GM12878 (cell line): ENCODE results near the gene NUMA1. TPM values are rescaled to one million over a fixed set of nuclear protein-coding genes. Genes with fewer than 3 reads are reported as not detected.

ENCODE experiments used
- ATAC-seq: fragments of 200-7000 bp; cut with Tn5 transposase; 3 replicates; pipeline ENCODE4 v1.9.1; 2020; ENCODE audit warnings: mild to moderate bottlenecking, moderate library complexity
- BruUV-seq: library from RNA; stranded (reverse); fragments of 400-500 nt; replicated peaks from 2 replicates; lab custom pipeline; 2021; lab: Mats Ljungman, UMichigan
- CTCF ChIA-PET: fragments of 300-600 bp; sonication (Branson Sonifier 250); formaldehyde crosslinking; extraction: SDS; loops from one replicate; lab custom pipeline; 2021; ENCODE audit warnings: inconsistent platforms; lab: Yijun Ruan, JAX
- POLR2A ChIA-PET: fragments of 350-600 bp; formaldehyde crosslinking; extraction: SDS; loops from one replicate; lab custom pipeline; 2021; ENCODE audit warnings: inconsistent platforms; lab: Charles Lee
- RAD21 ChIA-PET: fragments of 300-600 bp; sonication (Branson Sonifier 250); formaldehyde crosslinking; loops from one replicate; lab custom pipeline; 2023; ENCODE audit warnings: antibody characterized with exemption; ENCODE audit not compliant: unreplicated experiment; lab: Charles Lee
- SMC1A ChIA-PET: fragments of 300-600 bp; sonication (Branson Sonifier 250); formaldehyde crosslinking; loops from one replicate; lab custom pipeline; 2023; ENCODE audit not compliant: unreplicated experiment, uncharacterized antibody; lab: Charles Lee
- DNase-seq: peaks from one replicate; pipeline ENCODE4 v3.0.0-alpha.2; 2011; ENCODE audit warnings: low read depth, low spot score
- FAIRE-seq: peaks from 3 replicates; lab custom pipeline; 2011; peaks lifted over from hg19 to GRCh38; lab: Jason Lieb, UNC
- H2AFZ ChIP-seq: 2 replicates; pipeline ENCODE4 v1.6.0; 2011; ENCODE audit warnings: low read depth, low read length, control low read depth; ENCODE audit not compliant: control insufficient read depth
- H3K27ac ChIP-seq: 2 replicates; pipeline ENCODE4 v1.5.1; 2011; ENCODE audit warnings: control low read depth; ENCODE audit not compliant: control insufficient read depth, insufficient read depth
- H3K27me3 ChIP-seq, 2 experiments: replicated peaks in 1 of 2; 2 replicates each; pipeline versions ENCODE4 v1.6.0 to v1.6.1; 2011; ENCODE audit warnings: low read length in 1 of 2; ENCODE audit not compliant: control insufficient read depth in 2 of 2, insufficient read depth in 2 of 2
- H3K36me3 ChIP-seq, 2 experiments: 2 replicates each; pipeline ENCODE4 v1.5.1; 2011; ENCODE audit warnings: low read length in 1 of 2; ENCODE audit not compliant: control insufficient read depth in 2 of 2, insufficient read depth in 2 of 2
- H3K4me1 ChIP-seq: 2 replicates; pipeline ENCODE4 v1.6.1; 2011; ENCODE audit warnings: mild to moderate bottlenecking, low read length, moderate library complexity, mixed read lengths; ENCODE audit not compliant: control insufficient read depth, insufficient read depth
- H3K4me2 ChIP-seq: 2 replicates; pipeline ENCODE4 v1.6.0; 2011; ENCODE audit warnings: control low read depth; ENCODE audit not compliant: control insufficient read depth, insufficient read depth
- H3K4me3 ChIP-seq: fragments of 200-600 bp; sonication (generic); 2 replicates; pipeline ENCODE4 v1.5.1; 2016
- H3K79me2 ChIP-seq: 2 replicates; pipeline ENCODE4 v1.6.0; 2011; ENCODE audit warnings: low read length; ENCODE audit not compliant: control insufficient read depth, insufficient read depth
- H3K9ac ChIP-seq: 2 replicates; pipeline ENCODE4 v1.8.0; 2011; ENCODE audit warnings: low read length, control low read depth, mixed read lengths; ENCODE audit not compliant: control insufficient read depth, insufficient read depth
- H3K9me3 ChIP-seq: replicated peaks from 3 replicates; pipeline ENCODE4 v1.5.1; 2011; ENCODE audit warnings: mild to moderate bottlenecking, low read length; ENCODE audit not compliant: control insufficient read depth, insufficient read depth
- H4K20me1 ChIP-seq: 2 replicates; pipeline ENCODE4 v1.6.0; 2011; ENCODE audit not compliant: control insufficient read depth, insufficient read depth
- CBX3 ChIP-seq: fragments of 200-600 bp; sonication (generic); IDR thresholded peaks from 2 replicates; pipeline ENCODE4 v1.6.1; 2016; ENCODE audit warnings: low read depth, borderline replicate concordance
- CEBPB ChIP-seq, 2 experiments: fragments of 150-350 bp in 1 of 2; IDR thresholded peaks; 2 replicates each; pipeline ENCODE4 v1.6.1; 2012 to 2014; ENCODE audit warnings: low read depth in 2 of 2, low read length in 2 of 2, borderline replicate concordance in 1 of 2, inconsistent platforms in 1 of 2
- EP300 ChIP-seq, 2 experiments: fragments of 150-350 bp in 1 of 2; IDR thresholded peaks; 2 replicates each; pipeline ENCODE4 v1.6.1; 2011 to 2012; ENCODE audit warnings: low read depth in 2 of 2, low read length in 2 of 2, borderline replicate concordance in 1 of 2, improper control_type of control experiment in 1 of 2, inconsistent platforms in 1 of 2; ENCODE audit not compliant: control insufficient read depth in 1 of 2
- FOS ChIP-seq: IDR thresholded peaks from 3 replicates; pipeline ENCODE4 v1.6.1; 2011; ENCODE audit warnings: borderline replicate concordance; ENCODE audit not compliant: insufficient read length; ENCODE audit errors: extremely low read depth
- IRF4 ChIP-seq: IDR thresholded peaks from 2 replicates; pipeline ENCODE4 v1.6.1; 2011; ENCODE audit warnings: low read depth, low read length
- RB1 ChIP-seq: fragments of 450-650 bp; formaldehyde crosslinking; IDR thresholded peaks from 2 replicates; pipeline ENCODE4 v1.6.1; 2017; ENCODE audit warnings: mild to moderate bottlenecking, borderline replicate concordance
- RCOR1 ChIP-seq: conservative IDR thresholded peaks from 2 replicates; pipeline ENCODE4 v1.6.1; 2012; ENCODE audit warnings: low read depth, low read length, improper control_type of control experiment
- SMAD1 ChIP-seq: fragments of 450-650 bp; IDR thresholded peaks from 2 replicates; pipeline ENCODE4 v1.6.1; 2018; ENCODE audit warnings: mild to moderate bottlenecking, low read depth; ENCODE audit not compliant: partially characterized antibody
- SP1 ChIP-seq: IDR thresholded peaks from one replicate; pipeline ENCODE4 v1.6.1; 2011; ENCODE audit warnings: low read depth, low read length
- STAT1 ChIP-seq: fragments of 450-650 bp; conservative IDR thresholded peaks from 2 replicates; pipeline ENCODE4 v1.6.1; 2014; ENCODE audit warnings: antibody characterized with exemption, mild to moderate bottlenecking
- WGBS: methylation state at CpG from one replicate; pipeline ENCODE4 v1.1.6; 2016; ENCODE audit warnings: low lambda C conversion rate; ENCODE audit not compliant: insufficient replicate concordance, insufficient coverage; ENCODE audit errors: missing lambda C conversion rate; 5-methylcytosine and 5-hydroxymethylcytosine counted together
- in situ Hi-C: fragments of 300-500 bp; cut with MboI; formaldehyde crosslinking; loops from 9 replicates; pipeline ENCODE4 v1.14.3; 2018; ENCODE audit warnings: mixed read lengths
- intact Hi-C: fragments of 100-400 bp; cut with micrococcal nuclease; formaldehyde crosslinking; loops from one replicate; pipeline ENCODE4 v1.14.2; 2022; ENCODE audit not compliant: unreplicated experiment
- polyA plus RNA-seq, 11 experiments: library from polyadenylated mRNA; depleted of rRNA in 4 of 11; unstranded in 6 of 11; stranded (reverse) in 5 of 11; fragments of >200 nt; fragmentation: Nextera tagmentation in 4 of 11; fragmentation: Illumina TruSeq in 1 of 11; extraction: Ambion mirVana in 4 of 11; extraction: Trizol in 1 of 11; gene quantifications; 1 replicate in 1 of 11; 2 replicates in 10 of 11; pipeline versions ENCODE4 v1.2.1 to v1.2.3, GENCODE V29; 2011 to 2016; ENCODE audit warnings: inconsistent platforms in 2 of 11, missing spikeins in 2 of 11, low read depth in 1 of 11
- total RNA-seq, 4 experiments: library from RNA; depleted of rRNA in 3 of 4; stranded (reverse); fragments of >200 nt in 3 of 4; fragmentation: Illumina TruSeq in 1 of 4; extraction: Trizol in 1 of 4; gene quantifications; 2 replicates each; pipeline versions ENCODE4 v1.2.1 to v1.2.3, GENCODE V29; 2013 to 2021
- TF ChIP-seq, protein P1 (sequence below): fragments of 450-650 bp; IDR thresholded peaks from 2 replicates; pipeline ENCODE4 v1.6.1; 2018; ENCODE audit warnings: borderline replicate concordance, mild to moderate bottlenecking; ENCODE audit not compliant: partially characterized antibody
- TF ChIP-seq, protein P2 (sequence below): fragments of 450-650 bp; IDR thresholded peaks from 2 replicates; pipeline ENCODE4 v1.6.1; 2016; ENCODE audit warnings: mild to moderate bottlenecking
- TF ChIP-seq, protein P3 (sequence below): fragments of 450-650 bp; IDR thresholded peaks from 2 replicates; pipeline ENCODE4 v1.6.1; 2017; ENCODE audit warnings: mild to moderate bottlenecking

The NUMA1 gene
- total and polyA plus RNA-seq, 10 of the 15 experiments (the other 5 are each of a cell fraction or from before 2014, with no cell fraction given), result 5.5 to 111 (median 61.0) TPM

DNA sequence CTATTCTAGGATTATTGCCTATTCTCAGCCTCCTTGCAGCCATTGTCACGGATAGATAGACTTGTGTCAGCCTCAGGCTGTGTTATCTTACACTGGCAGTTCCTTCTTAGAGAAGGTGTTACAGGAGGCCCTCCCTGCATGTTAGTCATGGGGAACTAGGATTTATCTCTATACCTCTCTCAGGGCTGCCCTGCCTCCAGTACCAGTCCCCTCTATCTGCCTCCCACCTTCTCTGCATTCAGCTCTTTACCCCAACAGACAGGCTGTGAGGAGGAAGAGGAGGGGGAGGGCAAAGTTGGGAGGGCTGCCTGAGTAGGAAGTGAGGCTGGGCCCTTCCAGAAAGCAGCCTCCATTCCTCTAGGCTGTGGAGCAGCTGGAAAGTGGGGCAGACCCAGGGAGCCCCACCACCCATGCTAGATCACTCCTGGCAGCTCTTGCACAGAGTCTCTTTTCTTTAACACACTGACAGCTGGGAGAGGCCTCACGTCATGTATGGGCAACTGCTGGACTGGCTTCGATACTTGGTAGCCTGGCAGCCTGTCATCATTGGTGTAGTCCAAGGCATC is 84.5 kb downstream of the NUMA1 start:
- peaks cover 58% of the 10 kb centered on the region for H3K4me1 ChIP-seq
- FAIRE-seq (no peak), ATAC-seq (no peak)
- no peaks in the 10 kb centered on the region for H3K27me3 ChIP-seq
- in situ Hi-C loops (no loop called here), intact Hi-C loops (no loop called here)
- RAD21 ChIA-PET, result interaction anchor here (1.5 kb wide), 1 partner anchor 17 kb away, joined by 6 read pairs; no protein-coding TSS in a partner anchor
- 100% methylated on average over 3 of the region's 3 CpGs for WGBS
- no peak overlapping the region for H2AFZ ChIP-seq
- CTCF ChIA-PET, result interaction anchor here (1.0 to 3.1 kb wide), 2 partner anchors 18 to 20 kb away, joined by 4 to 19 read pairs; no protein-coding TSS in a partner anchor
- SMC1A ChIA-PET, result interaction anchor here (0.9 to 2.5 kb wide), 2 partner anchors 10 to 19 kb away, joined by 3 to 12 read pairs; no protein-coding TSS in a partner anchor
- no peaks in the 10 kb centered on the region for H3K9me3 ChIP-seq
- no peak overlapping the region for H3K27ac ChIP-seq
- BruUV-seq, result no TSS peak
- no peak overlapping the region for H3K9ac ChIP-seq
- peaks cover 10% of the 10 kb centered on the region for H3K79me2 ChIP-seq
- no peak overlapping the region for H3K4me3 ChIP-seq
- TF ChIP-seq SMAD1, result no peak
- no peak for TF ChIP-seq STAT1
- TF ChIP-seq FOS, result no peak
- TF ChIP-seq SP1, result no peak
- TF ChIP-seq, protein P1, sequence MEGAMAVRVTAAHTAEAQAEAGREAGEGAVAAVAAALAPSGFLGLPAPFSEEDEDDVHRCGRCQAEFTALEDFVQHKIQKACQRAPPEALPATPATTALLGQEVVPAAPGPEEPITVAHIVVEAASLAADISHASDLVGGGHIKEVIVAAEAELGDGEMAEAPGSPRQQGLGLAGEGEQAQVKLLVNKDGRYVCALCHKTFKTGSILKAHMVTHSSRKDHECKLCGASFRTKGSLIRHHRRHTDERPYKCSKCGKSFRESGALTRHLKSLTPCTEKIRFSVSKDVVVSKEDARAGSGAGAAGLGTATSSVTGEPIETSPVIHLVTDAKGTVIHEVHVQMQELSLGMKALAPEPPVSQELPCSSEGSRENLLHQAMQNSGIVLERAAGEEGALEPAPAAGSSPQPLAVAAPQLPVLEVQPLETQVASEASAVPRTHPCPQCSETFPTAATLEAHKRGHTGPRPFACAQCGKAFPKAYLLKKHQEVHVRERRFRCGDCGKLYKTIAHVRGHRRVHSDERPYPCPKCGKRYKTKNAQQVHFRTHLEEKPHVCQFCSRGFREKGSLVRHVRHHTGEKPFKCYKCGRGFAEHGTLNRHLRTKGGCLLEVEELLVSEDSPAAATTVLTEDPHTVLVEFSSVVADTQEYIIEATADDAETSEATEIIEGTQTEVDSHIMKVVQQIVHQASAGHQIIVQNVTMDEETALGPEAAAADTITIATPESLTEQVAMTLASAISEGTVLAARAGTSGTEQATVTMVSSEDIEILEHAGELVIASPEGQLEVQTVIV, result no peak
- TF ChIP-seq CEBPB (IDR thresholded peaks at IDR 0.05; ENCODE audit: borderline replicate concordance in 1 of 2, low read depth in 2 of 2, low read length in 2 of 2), result no peak
- TF ChIP-seq, protein P2, sequence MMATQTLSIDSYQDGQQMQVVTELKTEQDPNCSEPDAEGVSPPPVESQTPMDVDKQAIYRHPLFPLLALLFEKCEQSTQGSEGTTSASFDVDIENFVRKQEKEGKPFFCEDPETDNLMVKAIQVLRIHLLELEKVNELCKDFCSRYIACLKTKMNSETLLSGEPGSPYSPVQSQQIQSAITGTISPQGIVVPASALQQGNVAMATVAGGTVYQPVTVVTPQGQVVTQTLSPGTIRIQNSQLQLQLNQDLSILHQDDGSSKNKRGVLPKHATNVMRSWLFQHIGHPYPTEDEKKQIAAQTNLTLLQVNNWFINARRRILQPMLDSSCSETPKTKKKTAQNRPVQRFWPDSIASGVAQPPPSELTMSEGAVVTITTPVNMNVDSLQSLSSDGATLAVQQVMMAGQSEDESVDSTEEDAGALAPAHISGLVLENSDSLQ, result no peak
- TF ChIP-seq, protein P3, sequence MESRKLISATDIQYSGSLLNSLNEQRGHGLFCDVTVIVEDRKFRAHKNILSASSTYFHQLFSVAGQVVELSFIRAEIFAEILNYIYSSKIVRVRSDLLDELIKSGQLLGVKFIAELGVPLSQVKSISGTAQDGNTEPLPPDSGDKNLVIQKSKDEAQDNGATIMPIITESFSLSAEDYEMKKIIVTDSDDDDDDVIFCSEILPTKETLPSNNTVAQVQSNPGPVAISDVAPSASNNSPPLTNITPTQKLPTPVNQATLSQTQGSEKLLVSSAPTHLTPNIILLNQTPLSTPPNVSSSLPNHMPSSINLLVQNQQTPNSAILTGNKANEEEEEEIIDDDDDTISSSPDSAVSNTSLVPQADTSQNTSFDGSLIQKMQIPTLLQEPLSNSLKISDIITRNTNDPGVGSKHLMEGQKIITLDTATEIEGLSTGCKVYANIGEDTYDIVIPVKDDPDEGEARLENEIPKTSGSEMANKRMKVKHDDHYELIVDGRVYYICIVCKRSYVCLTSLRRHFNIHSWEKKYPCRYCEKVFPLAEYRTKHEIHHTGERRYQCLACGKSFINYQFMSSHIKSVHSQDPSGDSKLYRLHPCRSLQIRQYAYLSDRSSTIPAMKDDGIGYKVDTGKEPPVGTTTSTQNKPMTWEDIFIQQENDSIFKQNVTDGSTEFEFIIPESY, result no peak
- no peak for TF ChIP-seq EP300 (IDR thresholded peaks at IDR 0.05; ENCODE audit: borderline replicate concordance in 1 of 2, control insufficient read depth in 1 of 2, low read depth in 2 of 2, low read length in 2 of 2)
- no peak for TF ChIP-seq RB1
- TF ChIP-seq IRF4, result no peak
- TF ChIP-seq CBX3, result no peak
- TF ChIP-seq RCOR1, result no peak
- TF ChIP-seq, all 136 proteins: peak for 0
- no peaks in the 10 kb centered on the region for H4K20me1 ChIP-seq
- DNase-seq, result no peak
- POLR2A ChIA-PET, result interaction anchor here (0.5 kb wide), 1 partner anchor 77 kb away, joined by 3 read pairs; no protein-coding TSS in a partner anchor
- H3K36me3 ChIP-seq, result peaks cover 15 to 19% of the 10 kb centered on the region in 2 experiments
- H3K4me2 ChIP-seq, result no peak overlapping the region
